Prostate gland (tissue), 2 donors: ENCODE data around the gene NAGPA.

Source experiments
- CTCF ChIP-seq, 4 experiments: fragments of 200-600 bp in 2 of 4; fragments of 450-650 bp in 2 of 4; sonication (generic) in 2 of 4; IDR thresholded peaks; 1 replicate in 3 of 4; 2 replicates in 1 of 4; pipeline ENCODE4 v1.5.1; 2016 to 2019; ENCODE audit warnings: antibody characterized with exemption in 4 of 4, mild to moderate bottlenecking in 2 of 4, moderate library complexity in 2 of 4
- POLR2A ChIP-seq: fragments of 450-650 bp; IDR thresholded peaks from one replicate; pipeline ENCODE4 v1.6.1; 2016; ENCODE audit warnings: antibody characterized with exemption, mild to moderate bottlenecking
- POLR2AphosphoS5 ChIP-seq: sonication (generic); formaldehyde crosslinking; IDR thresholded peaks from one replicate; pipeline ENCODE4 v1.6.1; 2017; ENCODE audit warnings: antibody characterized with exemption

GRCh38 chr16:5035909-5036227 lies 2.1 kb upstream of the NAGPA start:
- TF ChIP-seq CTCF (IDR thresholded peaks at IDR 0.05) (no peak), POLR2A (no peak), POLR2AphosphoS5 (no peak)
